Activated CD4-positive, CD25-positive, alpha-beta regulatory T cell (primary cell): Measurements from ENCODE around the gene HTR7.
"Not testable (repeated sequence)": the region's sequence is repeated elsewhere in the genome, so short reads cannot be mapped to it uniquely, and the experiment has no call there.

ENCODE experiments used
- DNase-seq, 4 experiments: peaks; one replicate each; lab custom pipeline; 2025; lab: John Stamatoyannopoulos, UW

Gene HTR7

GRCh38 chr10:90858461-90858968 is 676 bp upstream of the HTR7 start:
- DNase-seq: no peak

- DNase-seq: no peak
Observed at GRCh38 chr10:90856964-90857634, 740 bp downstream of the HTR7 start.

GRCh38 chr10:90856261-90856660 is 1.6 kb downstream of the HTR7 start:
- DNase-seq: no peak

GRCh38 chr10:90855126-90855525 is 2.7 kb downstream of the HTR7 start:
- no peak for DNase-seq

- DNase-seq: no peak
Observed at GRCh38 chr10:90849956-90850749, 7.7 kb downstream of the HTR7 start.

- no peak for DNase-seq
Observed at GRCh38 chr10:90847436-90847835, 10.4 kb downstream of the HTR7 start.

GRCh38 chr10:90846746-90847145 is 11.1 kb downstream of the HTR7 start:
- DNase-seq: no peak

GRCh38 chr10:90845726-90846125 is 12.1 kb downstream of the HTR7 start:
- no peak for DNase-seq

- no peak for DNase-seq
Observed at GRCh38 chr10:90842725-90843124, 15.1 kb downstream of the HTR7 start.

GRCh38 chr10:90837486-90837885 is 20.4 kb downstream of the HTR7 start:
- DNase-seq: no peak

- DNase-seq: no peak
Observed at GRCh38 chr10:90834326-90834725, 23.5 kb downstream of the HTR7 start.

GRCh38 chr10:90832111-90832510 is 25.7 kb downstream of the HTR7 start:
- no peak for DNase-seq

- DNase-seq: no peak
Observed at GRCh38 chr10:90822508-90822907, 35.3 kb downstream of the HTR7 start.

GRCh38 chr10:90821864-90822263 is 36.0 kb downstream of the HTR7 start:
- not testable (repeated sequence) for DNase-seq

- DNase-seq: no peak
Observed at GRCh38 chr10:90819911-90820310, 37.9 kb downstream of the HTR7 start.

- DNase-seq: no peak
Observed at GRCh38 chr10:90818736-90819135, 39.1 kb downstream of the HTR7 start.

GRCh38 chr10:90817128-90817889 is 40.5 kb downstream of the HTR7 start:
- DNase-seq: no peak

GRCh38 chr10:90816466-90816865 is 41.4 kb downstream of the HTR7 start:
- no peak for DNase-seq

- DNase-seq: no peak
Observed at GRCh38 chr10:90813594-90814365, 44.1 kb downstream of the HTR7 start.

- DNase-seq: not testable (repeated sequence)
Observed at GRCh38 chr10:90807106-90807505, 50.7 kb downstream of the HTR7 start.

- no peak for DNase-seq
Observed at GRCh38 chr10:90806677-90807076, 51.2 kb downstream of the HTR7 start.

- DNase-seq: no peak
Observed at GRCh38 chr10:90805206-90805605, 52.6 kb downstream of the HTR7 start.
